K562 (cell line): ENCODE results near the gene MED13L. TPM values are rescaled to one million over a fixed set of nuclear protein-coding genes. Genes with fewer than 3 reads are reported as not detected.

Experiments used
- MIER1 ChIP-seq: fragments of 450-650 bp; IDR thresholded peaks from 2 replicates; pipeline ENCODE4 v1.6.1; 2016; ENCODE audit warnings: antibody characterized with exemption, mild to moderate bottlenecking, low read depth
- ZBTB1 ChIP-seq: sonication (generic); formaldehyde crosslinking; IDR thresholded peaks from 2 replicates; pipeline ENCODE4 v1.8.1; 2023; ENCODE audit warnings: missing genetic modification reagents, low read depth, mild to moderate bottlenecking, borderline replicate concordance
- ZC3H4 ChIP-seq: sonication (generic); formaldehyde crosslinking; IDR thresholded peaks from 2 replicates; pipeline ENCODE4 v1.9.0; 2021; ENCODE audit warnings: missing genetic modification reagents, borderline replicate concordance
- ZNF561 ChIP-seq: fragments of 450-650 bp; formaldehyde crosslinking; conservative IDR thresholded peaks from 2 replicates; pipeline ENCODE4 v1.4.0; 2020; ENCODE audit warnings: mild to moderate bottlenecking, moderate library complexity
- ZNF695 ChIP-seq: fragments of 450-650 bp; formaldehyde crosslinking; IDR thresholded peaks from 2 replicates; pipeline ENCODE4 v1.4.0; 2020; ENCODE audit warnings: mild to moderate bottlenecking, moderate library complexity
- polyA plus RNA-seq, 8 experiments: library from polyadenylated mRNA; depleted of rRNA in 4 of 8; stranded (reverse) in 5 of 8; unstranded in 3 of 8; fragments of >200 nt; fragmentation: Nextera tagmentation in 2 of 8; fragmentation: Illumina TruSeq in 1 of 8; extraction: Ambion mirVana in 2 of 8; extraction: Trizol in 1 of 8; gene quantifications; 2 replicates each; pipeline versions ENCODE4 v1.2.1 to v1.2.3, GENCODE V29; 2011 to 2014; ENCODE audit warnings: inconsistent platforms in 1 of 8, missing spikeins in 1 of 8
- total RNA-seq, 7 experiments: library from RNA; depleted of rRNA in 6 of 7; stranded (reverse); fragments of >200 nt in 6 of 7; fragmentation: Illumina TruSeq in 2 of 7; extraction: Trizol in 2 of 7; gene quantifications; 2 replicates each; pipeline versions ENCODE4 v1.2.1 to v1.2.3, GENCODE V29; 2011 to 2021; ENCODE audit warnings: low replicate concordance in 1 of 7
- TF ChIP-seq, protein P1 (sequence below): fragments of 450-650 bp; IDR thresholded peaks from 2 replicates; pipeline ENCODE4 v1.6.1; 2016; ENCODE audit warnings: mild to moderate bottlenecking
- TF ChIP-seq, protein P2 (sequence below): sonication (generic); IDR thresholded peaks from 2 replicates; pipeline ENCODE4 v1.6.1; 2016
- TF ChIP-seq, protein P3 (sequence below): sonication (generic); formaldehyde crosslinking; IDR thresholded peaks from 2 replicates; pipeline ENCODE4 v1.9.0; 2022; ENCODE audit warnings: mild to moderate bottlenecking, missing genetic modification reagents
- TF ChIP-seq, protein P4 (sequence below): fragments of 250-450 bp; sonication (Bioruptor Pico); IDR thresholded peaks from 2 replicates; pipeline ENCODE4 v1.5.0; 2021

Gene MED13L
- total and polyA plus RNA-seq, 9 of the 15 experiments (the other 6 are each of a cell fraction or from before 2014, with no cell fraction given), result 13.4 to 90.3 (median 36.9) TPM

DNA sequence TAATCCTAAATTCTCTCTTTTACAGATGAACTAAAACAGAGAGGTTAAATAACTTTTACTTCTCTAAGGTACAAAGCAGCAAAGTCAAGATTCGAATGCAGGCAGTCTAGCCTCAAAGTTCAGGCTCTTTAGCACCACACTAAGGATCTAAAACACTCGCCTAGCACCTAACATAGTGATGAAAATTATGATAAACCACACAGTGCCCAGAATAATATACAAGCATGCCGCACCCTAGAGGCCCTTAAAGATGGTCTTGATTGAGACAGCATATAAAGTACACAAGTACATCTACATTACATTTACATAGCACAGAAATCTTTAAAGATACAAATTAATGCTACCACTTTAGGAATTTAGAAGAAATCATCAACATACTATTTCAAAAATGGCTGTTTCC is 207.0 kb downstream of the MED13L start (continued):
- TF ChIP-seq, protein P1, sequence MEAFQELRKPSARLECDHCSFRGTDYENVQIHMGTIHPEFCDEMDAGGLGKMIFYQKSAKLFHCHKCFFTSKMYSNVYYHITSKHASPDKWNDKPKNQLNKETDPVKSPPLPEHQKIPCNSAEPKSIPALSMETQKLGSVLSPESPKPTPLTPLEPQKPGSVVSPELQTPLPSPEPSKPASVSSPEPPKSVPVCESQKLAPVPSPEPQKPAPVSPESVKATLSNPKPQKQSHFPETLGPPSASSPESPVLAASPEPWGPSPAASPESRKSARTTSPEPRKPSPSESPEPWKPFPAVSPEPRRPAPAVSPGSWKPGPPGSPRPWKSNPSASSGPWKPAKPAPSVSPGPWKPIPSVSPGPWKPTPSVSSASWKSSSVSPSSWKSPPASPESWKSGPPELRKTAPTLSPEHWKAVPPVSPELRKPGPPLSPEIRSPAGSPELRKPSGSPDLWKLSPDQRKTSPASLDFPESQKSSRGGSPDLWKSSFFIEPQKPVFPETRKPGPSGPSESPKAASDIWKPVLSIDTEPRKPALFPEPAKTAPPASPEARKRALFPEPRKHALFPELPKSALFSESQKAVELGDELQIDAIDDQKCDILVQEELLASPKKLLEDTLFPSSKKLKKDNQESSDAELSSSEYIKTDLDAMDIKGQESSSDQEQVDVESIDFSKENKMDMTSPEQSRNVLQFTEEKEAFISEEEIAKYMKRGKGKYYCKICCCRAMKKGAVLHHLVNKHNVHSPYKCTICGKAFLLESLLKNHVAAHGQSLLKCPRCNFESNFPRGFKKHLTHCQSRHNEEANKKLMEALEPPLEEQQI, result no peak
- TF ChIP-seq MIER1, result no peak
- no peak for TF ChIP-seq ZBTB1
- TF ChIP-seq, protein P2, sequence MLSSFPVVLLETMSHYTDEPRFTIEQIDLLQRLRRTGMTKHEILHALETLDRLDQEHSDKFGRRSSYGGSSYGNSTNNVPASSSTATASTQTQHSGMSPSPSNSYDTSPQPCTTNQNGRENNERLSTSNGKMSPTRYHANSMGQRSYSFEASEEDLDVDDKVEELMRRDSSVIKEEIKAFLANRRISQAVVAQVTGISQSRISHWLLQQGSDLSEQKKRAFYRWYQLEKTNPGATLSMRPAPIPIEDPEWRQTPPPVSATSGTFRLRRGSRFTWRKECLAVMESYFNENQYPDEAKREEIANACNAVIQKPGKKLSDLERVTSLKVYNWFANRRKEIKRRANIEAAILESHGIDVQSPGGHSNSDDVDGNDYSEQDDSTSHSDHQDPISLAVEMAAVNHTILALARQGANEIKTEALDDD, result no peak
- TF ChIP-seq ZNF695 (CRISPR knock-in tag), result no peak
- TF ChIP-seq ZNF561 (CRISPR knock-in tag), result no peak
- TF ChIP-seq ZC3H4, result no peak
- TF ChIP-seq, protein P3, sequence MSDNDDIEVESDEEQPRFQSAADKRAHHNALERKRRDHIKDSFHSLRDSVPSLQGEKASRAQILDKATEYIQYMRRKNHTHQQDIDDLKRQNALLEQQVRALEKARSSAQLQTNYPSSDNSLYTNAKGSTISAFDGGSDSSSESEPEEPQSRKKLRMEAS, result no peak
- TF ChIP-seq, protein P4, sequence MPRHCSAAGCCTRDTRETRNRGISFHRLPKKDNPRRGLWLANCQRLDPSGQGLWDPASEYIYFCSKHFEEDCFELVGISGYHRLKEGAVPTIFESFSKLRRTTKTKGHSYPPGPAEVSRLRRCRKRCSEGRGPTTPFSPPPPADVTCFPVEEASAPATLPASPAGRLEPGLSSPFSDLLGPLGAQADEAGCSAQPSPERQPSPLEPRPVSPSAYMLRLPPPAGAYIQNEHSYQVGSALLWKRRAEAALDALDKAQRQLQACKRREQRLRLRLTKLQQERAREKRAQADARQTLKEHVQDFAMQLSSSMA, result no peak
